GM18951 (cell line): ENCODE results near the gene ELN.
A peak's percentile ranks its signal among the peaks of the same experiment; 100 is the strongest.

Source experiments
- POLR2A ChIP-seq: IDR thresholded peaks from 4 replicates; pipeline ENCODE4 v1.6.1; 2011; ENCODE audit warnings: mild to moderate bottlenecking; ENCODE audit not compliant: insufficient read length, insufficient read depth; ENCODE audit errors: extremely low read depth
- in situ Hi-C: fragments of 300-500 bp; cut with MboI; formaldehyde crosslinking; loops from one replicate; pipeline ENCODE4 v1.12.0; 2022; ENCODE audit warnings: low sequenced_read_pairs, mixed read lengths, inconsistent platforms; ENCODE audit not compliant: unreplicated experiment

ELN gene

DNA sequence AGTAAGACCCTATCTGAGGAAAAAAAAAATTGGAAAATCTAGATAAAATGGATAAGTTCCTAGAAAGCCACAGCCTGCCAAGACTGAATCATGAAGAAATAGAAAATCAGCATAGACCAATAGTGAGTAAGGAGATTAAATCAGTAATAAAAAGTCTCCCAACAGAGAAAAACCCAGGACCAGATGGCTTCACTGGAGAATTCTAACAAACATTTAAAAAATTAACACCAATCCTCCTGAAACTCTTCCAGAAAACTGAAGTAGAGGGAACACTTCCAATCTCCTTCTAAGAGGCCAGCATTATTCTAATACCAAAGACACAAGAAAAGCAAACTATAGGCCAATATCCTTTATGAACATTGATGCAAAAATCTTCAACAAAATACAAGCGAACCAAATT is 46.8 kb downstream of the ELN start:
- in situ Hi-C loops, result loop anchor here (10.0 kb wide), 1 partner anchor 110 kb away; no protein-coding TSS in a partner anchor
- no peak for TF ChIP-seq POLR2A

DNA sequence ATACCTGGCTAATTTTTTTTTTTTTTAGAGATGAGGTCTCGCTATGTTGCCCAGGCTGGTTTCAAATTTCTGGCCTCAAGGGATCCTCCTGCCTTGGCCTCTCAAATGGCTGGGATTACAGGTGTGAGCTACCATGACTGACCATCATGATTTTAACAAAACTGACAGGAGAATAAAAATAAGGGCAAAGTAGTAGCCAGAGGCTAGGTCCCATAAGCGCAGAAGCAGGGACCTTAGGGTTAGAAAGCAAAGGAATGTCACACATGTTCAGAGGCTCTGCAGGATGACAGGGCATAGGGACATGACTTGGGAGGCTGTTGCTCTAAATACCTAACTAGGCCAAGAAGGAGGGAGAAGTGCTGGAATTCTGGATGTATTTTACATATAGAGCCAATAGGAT is 50.5 kb downstream of the ELN start:
- in situ Hi-C loops, result loop anchor here (10.0 kb wide), 1 partner anchor 106 kb away; no protein-coding TSS in a partner anchor
- no peak for TF ChIP-seq POLR2A

DNA sequence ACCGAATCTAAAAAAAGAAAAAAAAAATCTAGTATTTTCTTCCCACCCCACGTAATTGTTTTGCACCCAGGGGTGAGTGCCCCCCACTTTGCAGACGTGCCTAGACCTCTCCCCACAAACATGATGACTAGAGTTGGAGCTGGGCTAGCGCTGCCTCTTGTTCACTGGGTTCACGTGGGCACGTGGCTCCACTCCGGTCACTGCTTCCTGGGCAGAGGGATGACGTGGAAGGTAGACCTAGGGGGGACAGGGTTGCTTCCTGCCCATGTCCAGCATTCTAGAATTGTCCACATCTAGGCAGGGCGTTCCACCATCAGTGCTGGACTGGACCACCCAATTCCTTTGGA is 54.8 kb downstream of the ELN start:
- in situ Hi-C loops, result no loop called here
- TF ChIP-seq POLR2A, result no peak

DNA sequence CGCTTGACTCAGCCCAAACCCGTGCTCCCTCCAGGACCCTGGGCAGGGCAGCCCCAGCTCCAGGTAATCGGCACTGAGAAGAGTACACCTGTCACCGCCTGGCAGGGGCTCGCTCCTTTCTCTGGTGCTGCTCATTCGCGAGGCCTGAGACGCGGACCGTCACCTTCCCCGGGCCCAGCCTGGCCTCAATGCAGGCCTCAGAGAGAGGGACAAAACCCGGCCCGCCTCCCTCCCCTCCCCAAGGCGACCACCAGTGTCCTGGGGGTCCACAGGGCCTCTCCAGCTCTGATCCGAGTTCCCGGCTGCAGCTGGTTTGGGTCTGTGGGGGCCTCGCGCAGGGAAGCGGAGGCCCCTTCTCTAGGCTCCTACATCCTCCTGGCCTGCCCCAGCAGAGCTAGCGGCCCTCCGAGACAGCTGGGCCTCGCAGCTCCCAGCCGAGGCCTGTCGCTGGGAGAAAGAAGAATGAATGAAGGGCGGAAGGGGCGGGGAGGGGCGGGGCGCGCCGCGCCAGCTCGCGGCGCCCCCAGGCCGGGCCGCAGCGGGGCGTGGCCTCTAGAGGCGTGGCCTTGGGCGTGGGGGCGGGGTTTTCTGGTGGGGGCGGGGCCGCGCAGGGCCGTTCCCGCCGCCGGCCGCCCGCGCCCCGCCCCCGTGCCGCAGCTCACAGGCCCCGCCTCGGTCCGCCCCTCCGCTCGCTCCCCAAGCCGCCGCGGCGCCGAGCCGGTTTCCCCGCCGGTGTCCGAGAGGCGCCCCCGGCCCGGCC is 55.3 kb downstream of the ELN start, which contains the start of gene LIMK1:
TSS of gene LIMK1 (plus strand) at position 688 of the 760 bp plus-strand sequence. CDS start 187 bp downstream, outside the sequence.
- in situ Hi-C loops, result no loop called here
- TF ChIP-seq POLR2A, result peak; percentile 73

DNA sequence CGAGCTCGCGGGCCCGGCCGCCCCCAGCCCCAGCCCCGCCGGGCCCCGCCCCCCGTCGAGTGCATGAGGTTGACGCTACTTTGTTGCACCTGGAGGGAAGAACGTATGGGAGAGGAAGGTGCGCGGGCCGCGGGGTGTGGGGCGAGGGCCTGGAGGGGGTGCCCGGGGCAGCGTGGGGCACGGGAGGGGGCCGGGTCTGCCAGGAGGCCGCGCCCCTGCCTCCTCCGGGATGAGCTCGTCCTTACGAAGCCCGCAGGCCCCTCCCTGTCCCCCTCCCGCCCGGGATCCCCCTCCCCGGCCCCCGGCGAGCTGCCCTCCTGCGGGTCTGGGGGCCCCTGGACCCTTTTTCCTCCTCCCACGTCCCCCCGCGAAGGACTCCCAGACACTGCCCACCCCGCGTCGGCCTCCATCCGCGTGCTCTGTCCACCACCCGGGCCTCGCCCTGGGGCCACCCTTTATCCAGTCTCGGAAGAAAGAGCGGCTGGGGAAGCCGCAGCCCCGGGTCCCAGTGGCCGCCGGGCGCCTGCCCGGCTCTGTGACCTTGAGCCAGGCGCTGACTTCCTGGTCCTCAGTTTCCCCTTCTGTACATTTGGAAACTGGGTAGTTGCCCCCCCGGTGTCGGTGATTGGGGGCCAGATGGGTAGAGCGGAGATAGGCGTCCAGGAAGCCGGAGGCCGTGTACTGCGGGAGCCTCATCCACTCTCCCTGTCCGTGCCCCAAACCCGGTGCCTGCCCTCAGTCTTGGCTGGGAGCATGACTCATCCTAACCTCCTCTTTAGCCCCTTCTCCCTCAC is 56.2 kb downstream of the ELN start:
- TF ChIP-seq POLR2A, result peak; percentile 1
- in situ Hi-C loops, result no loop called here

DNA sequence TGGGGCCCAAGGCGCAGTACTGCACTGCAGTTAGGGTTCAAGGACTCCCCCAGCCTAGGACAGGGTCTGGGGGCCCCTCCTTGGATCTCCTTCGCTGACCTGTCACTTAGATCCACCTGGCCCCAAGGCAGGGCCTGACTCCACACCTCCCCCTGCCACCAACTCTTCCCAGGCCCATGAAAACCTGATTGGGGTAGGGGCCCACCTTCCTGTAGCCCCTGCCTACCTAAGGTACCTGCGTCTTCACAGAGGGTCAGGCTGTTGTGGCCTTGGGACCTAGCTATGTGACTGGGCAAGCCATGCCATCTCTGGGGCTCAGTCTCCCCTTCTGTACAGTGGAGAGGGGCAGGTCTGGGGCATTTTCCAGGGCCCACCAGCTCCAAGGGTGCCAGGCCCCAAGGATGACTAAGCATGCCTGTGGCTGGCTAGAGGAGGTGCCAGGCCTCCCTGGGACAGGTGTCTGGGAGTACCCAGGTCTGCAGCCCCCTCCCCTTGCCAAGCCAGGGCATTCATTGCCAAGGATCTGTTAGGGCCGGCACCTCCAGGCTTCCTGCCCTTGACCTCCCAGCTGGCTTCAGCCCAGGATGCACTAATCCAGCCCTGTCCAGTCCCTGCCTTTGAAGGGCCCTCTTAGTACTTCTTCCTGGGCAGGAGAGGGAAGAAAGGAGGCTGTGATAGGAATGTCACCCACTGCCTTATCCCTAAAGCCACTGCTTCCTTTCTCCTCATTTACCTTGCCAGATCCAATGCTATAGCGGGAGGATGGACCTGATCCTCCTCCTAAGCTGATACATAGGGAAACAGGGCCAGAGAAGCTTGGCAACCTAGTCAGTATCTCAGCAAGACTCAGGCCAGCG is 57.0 kb downstream of the ELN start:
- in situ Hi-C loops, result no loop called here
- TF ChIP-seq POLR2A, result no peak

DNA sequence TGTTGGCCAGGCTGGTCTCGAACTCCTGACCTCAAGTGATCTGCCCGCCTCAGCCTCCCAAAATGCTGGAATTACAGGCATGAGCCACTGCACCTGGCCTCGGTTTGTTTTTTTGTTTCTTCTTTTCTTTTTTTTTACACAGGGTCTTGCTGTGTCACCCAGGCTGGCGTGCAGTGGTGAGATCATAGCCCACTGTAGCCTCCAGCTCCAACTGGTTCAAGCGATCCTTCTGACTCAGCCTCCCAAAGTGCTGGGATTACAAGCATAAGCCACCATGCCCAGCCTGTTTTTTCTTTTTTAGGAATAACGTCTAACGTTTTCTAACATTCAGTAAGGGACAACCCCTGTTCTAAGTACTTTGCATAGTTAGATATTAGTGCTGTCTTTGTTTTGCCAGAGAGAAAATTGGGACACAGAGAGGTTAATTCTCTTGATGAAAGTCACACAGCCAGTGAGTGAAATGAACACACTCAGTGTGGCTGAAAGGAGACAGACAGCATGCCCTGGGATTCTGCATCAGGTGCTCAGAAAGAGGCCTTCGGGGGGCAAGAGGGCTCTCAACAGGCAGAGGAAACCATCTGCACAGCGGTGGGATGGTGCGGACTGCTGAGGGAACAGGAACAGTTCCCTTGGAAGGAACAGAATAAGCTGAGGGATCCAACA is 59.9 kb downstream of the ELN start:
- no peak for TF ChIP-seq POLR2A
- in situ Hi-C loops, result no loop called here

DNA sequence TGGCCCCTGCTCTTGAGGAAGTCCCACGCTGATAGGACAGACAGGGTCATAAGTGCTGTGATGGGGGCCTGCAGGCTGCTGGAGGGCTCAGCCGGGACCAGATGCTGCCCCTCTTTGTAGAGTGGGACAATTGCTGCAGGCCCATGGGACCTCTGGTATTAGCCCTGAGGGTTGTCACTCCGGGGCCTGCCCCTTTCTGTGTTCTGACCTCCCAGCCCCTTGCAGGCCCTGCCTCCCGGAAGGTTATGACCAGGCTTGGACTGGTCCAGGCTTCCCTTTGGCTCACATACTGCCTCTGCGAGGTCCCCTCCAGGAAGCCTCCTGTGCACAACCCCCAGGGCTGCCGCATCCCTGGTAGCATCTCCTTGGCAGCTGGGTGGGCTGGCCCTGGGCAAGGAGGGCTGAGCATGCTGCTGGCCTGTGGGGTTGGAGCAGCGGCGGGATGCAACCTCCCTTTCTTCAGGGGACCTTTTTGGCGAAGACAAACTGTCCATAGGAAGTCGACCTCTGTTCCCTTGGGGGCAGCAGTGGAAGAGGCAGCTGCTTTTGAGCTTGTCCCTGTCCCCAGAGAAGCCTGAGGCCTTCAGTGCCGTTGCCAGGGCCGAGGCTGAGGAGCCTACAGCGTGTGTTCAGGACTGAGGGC is 64.5 kb downstream of the ELN start:
- TF ChIP-seq POLR2A, result no peak
- in situ Hi-C loops, result no loop called here

DNA sequence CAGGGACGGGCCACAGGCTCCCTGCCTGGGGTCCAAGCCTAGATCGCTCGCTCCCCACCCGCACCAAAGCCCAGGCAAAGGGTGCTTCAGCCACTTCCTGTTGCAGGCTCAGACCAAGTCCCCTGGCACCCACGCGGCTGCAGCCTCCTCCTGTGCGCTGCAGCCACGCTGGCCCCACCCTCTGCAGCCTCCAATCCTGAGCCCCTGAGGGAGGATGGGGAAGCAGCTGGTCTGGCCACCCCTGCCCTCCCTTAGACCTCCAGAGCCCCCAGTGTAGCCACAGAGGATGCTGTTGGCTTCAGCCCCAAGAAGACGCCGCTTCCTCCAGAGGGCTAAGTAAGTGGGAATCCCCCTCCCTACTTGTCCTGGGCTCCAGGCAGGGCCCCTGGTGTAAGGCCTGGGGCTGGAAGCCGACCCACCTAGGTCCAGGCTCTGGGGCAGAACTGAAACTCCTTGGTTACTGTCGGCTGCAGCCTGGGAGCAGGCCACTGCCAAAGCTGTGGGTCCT is 65.0 kb downstream of the ELN start:
- TF ChIP-seq POLR2A, result peak; percentile 70
- in situ Hi-C loops, result no loop called here

DNA sequence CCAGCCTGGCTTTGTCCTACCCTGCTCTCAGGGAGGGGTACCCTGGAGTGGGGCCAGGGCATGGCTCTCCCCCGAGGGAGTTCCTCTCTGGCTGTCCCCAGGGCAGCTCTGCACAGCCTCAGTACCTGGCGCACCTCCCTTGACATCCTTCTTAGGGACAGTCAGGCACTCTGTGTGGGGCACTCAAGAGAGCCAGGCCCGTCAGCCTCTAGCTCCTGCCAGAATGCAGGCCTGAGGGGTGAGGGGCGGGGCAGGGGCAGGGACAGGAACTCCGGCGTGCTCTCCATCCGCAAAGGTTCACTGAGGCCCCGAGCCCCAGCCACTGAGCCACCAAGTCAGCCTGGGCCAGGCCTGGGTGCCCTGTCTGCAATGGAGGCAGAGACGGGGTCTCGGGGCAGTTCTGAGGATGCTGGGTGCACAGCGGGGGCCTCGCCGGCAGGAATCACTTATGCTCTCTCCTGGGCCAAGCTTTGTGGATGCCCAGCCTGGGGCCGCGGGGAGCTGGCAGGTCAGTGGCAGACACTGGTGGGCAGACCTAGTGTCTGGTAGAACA is 65.8 kb downstream of the ELN start:
- TF ChIP-seq POLR2A, result no peak
- in situ Hi-C loops, result no loop called here

DNA sequence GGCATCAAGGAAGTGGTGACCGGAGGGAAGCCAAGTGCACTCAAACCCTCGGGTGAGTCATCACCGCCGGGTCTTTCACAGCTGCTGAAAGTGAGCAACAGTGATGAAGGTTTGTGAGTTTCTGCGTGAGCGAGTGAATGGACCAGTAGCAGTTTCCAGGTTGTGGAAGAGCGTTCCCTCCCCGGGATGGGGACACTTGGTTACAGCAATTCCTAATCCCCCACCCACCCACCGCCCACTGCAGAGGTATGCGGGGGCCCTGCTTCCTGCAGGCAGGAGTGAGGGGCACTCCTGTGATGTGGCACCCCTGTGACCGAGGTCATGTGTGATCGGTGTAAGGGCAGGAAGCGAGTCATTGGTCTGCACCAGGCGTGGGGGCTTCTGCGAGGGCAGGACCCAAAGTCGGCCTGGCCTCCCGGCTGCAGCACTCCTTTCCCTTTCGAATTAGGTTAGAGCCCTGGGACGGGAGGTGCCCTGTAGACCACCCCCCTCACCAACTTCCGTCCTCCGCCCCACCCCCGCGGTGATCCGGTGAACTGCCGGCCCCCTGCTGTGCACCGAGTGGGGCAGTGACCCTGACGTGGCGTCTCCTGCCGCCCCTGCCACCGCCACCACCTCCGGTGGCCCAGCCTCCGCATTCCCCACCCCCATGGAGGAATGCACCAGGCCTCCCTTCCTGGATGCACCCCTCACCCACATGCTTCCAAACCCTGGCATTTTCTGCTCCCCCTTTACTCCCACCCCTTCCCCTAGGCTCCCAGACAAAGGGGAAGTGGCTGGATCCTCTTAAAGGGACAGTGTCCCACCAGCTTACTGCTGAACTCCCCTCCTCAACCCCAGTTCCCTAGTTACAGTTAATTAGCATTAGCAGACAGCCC is 66.5 kb downstream of the ELN start:
- in situ Hi-C loops, result no loop called here
- TF ChIP-seq POLR2A, result peak; percentile 48

DNA sequence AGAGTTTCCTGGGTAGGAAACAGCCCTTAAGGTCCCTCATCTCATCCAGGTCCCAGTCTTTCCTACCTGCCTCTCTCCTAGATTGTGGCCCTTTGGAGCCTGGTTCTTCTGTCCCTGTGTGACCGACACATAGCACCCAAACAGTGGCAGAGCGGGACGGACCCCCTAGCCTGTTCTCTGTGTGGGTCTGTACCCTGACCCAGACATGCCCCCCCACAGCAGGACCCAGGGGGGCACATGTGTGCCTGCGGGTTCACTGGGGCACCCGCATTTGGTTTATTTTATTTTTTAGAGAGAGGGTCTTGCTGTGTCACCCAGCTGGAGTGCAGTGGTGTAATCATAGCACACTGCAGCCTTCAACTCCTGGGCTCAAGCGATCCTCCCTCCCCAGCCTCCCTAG is 67.2 kb downstream of the ELN start:
- TF ChIP-seq POLR2A, result no peak
- in situ Hi-C loops, result no loop called here
